GM21723 (cell line): ENCODE results near the gene GON4L.
"Not testable (repeated sequence)": the region's sequence is repeated elsewhere in the genome, so short reads cannot be mapped to it uniquely, and the experiment has no call there.

Experiments
- ATAC-seq: cut with Tn5 transposase; IDR thresholded peaks from one replicate; pipeline ENCODE4 v1.9.1; 2021; ENCODE audit warnings: mild to moderate bottlenecking, moderate library complexity; ENCODE audit not compliant: unreplicated experiment

Gene GON4L

GRCh38 chr1:155759017-155759416, 98.0 kb downstream of the GON4L start:
- not testable (repeated sequence) for ATAC-seq

- ATAC-seq = not testable (repeated sequence)
These were observed 108.9 kb downstream of the GON4L start for GRCh38 chr1:155748141-155748540.

GRCh38 chr1:155747586-155747985, 109.4 kb downstream of the GON4L start:
- ATAC-seq = not testable (repeated sequence)

DNA sequence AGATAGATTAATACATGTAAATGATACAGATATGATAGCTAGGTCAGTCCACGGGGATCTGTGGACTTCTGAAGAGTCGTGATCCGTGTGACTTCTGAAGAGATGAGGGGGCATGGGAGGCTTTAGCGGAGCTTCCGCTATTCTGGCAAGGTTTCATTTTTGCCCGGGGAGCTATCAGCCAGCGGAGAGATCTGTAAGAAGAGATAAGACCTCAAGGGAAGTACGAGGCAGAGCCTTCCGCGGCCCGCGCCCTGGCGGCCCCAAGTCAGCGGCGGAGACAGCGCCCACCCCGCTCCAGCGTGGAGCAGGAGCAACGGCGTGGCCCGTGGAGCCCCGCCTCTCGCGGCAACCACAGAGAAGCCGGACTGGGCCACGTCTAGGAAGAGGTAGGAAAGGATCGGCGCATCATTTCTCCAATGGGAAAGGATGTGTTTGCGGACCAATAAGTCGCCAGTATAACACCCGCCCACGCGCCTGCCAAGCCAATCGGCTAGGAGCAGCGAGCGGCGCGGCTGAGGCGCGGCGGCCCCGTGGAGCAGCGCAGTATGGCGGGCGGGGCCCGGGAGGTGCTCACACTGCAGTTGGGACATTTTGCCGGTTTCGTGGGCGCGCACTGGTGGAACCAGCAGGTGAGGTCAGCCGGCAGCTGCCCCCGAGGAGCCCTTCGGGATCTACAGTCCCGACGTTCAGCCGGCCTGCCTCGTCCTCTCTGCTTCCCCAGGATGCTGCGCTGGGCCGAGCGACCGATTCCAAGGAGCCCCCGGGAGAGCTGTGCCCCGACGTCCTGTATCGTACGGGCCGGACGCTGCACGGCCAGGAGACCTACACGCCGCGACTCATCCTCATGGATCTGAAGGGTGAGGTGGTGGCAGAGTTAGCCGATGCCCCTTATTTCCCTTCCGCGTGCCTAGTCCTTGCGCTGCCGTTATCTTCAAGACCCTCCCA, 111.5 kb downstream of the GON4L start:
- peak; percentile 93 for ATAC-seq

- ATAC-seq = no peak
These were observed 112.2 kb downstream of the GON4L start for GRCh38 chr1:155744711-155745283.

DNA sequence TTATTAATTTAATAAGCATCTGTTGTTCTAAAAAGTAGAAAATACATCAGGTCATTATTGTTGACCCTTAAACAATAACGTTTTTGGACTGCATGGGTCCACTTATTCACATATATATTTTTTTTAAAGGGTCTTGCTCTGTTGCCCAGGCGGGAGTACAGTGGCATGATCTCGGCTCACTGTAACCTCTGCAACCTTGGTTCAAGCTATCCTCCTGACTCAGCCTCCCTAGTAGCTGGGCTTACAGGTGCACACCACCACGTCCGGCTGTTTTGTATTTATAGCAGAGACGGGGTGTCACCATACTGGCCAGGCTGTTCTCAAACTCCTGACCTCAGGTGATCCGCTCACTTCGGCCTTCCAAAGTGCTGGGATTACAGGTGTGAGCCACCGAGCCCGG, 115.1 kb downstream of the GON4L start:
- no peak for ATAC-seq

- no peak for ATAC-seq
These were observed 116.0 kb downstream of the GON4L start for GRCh38 chr1:155740995-155741394.

DNA sequence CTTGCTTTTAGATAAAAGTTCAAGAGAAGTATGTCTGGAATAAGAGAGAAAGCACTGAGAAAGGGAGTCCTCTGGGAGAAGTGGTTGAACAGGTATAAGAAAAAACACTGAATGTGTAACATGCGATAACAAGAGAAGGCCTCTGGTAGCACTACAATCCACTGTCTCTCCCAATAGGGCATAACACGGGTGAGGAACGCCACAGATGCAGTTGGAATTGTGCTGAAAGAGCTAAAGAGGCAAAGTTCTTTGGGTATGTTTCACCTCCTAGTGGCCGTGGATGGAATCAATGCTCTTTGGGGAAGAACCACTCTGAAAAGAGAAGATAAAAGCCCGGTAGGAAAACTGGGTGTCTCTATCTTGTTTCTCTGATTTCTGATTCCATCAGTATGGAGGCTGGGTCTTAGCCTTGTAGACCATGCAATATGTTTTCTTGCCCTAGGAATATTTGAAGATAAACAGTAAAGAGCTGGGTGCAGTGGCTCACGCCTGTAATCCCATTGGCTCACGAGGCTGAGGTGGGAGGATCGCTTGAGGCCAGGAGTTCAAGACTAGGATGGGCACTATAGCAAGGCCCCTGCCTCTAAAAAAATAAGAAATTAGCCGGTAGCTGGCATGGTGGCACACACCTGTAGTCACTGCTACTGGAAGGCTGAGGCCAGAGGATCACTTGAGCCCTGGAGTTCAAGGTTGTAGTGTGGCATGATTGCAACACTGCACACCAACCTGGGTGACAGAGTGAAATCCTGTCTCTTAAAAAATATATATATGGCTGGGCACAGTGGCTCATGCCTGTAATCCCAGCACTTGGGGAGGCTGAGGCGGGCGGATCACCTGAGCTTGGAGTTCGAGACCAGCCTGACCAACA, 127.7 kb downstream of the GON4L start:
- no peak for ATAC-seq

- ATAC-seq = no peak
These were observed 131.9 kb downstream of the GON4L start for GRCh38 chr1:155725142-155725541.

DNA sequence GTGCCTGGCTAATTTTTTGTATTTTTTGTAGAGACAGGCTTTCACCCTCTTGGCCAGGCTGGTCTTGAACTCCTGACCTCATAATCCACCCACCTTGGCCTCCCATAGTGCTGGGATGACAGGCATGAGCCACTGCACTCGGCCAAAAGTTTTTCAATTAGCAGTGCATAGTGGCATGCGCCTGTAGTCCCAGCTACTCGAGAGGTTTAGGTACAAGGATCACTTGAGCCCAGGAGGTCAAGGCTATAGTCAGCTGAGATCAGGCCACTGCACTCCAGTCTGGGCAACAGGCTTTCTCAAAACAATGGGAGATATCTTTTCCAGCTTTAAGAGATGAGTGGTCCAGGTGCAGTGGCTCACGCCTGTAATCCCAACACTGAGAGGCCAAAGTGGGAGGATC, 137.3 kb downstream of the GON4L start:
- ATAC-seq = no peak

DNA sequence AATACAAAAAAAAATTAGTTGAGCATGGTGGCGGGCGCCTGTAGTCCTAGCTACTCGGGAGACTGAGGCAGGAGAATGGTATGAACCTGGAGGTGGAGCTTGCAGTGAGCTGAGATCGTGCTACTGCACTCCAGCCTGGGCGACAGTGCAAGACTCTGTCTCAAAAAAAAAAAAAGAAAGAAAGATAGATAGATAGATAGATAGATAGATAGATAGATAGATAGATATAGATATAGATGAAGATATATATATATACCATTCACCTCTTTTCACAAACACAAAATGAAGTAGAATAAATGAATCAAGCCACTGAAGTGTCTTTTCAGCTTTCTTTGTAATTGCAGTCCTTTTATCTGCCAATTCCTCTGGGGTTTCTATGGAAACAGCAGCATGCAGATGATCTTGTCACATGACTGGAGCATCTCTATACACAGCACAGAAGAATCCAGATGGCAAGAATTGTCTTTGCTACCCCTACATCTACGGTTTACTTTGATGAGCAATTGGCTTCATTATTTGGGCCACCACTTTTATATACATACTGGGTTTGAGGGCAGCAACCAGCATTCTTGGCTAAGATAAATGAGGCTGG, 138.4 kb downstream of the GON4L start:
- not testable (repeated sequence) for ATAC-seq

DNA sequence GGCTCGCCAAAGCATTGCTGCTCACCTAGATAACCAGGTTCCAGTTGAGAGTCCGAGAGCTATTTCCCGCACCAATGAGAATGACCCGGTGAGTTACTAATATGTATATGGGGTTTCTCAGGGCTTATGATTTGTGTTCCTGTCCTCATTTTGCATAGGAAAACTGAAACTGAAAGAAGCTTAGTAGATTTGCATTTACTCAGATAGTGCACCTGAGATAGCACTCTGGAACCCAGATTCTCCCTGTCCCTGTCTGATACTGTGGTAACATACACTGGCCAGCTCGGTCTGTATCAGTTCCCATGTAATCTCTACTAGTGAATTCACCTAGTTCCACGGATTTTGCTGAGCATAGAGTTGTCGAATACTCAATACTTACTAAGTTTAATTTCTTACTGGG, 140.0 kb downstream of the GON4L start:
- ATAC-seq = no peak

- ATAC-seq = no peak
These were observed 141.2 kb downstream of the GON4L start for GRCh38 chr1:155715777-155716176.

DNA sequence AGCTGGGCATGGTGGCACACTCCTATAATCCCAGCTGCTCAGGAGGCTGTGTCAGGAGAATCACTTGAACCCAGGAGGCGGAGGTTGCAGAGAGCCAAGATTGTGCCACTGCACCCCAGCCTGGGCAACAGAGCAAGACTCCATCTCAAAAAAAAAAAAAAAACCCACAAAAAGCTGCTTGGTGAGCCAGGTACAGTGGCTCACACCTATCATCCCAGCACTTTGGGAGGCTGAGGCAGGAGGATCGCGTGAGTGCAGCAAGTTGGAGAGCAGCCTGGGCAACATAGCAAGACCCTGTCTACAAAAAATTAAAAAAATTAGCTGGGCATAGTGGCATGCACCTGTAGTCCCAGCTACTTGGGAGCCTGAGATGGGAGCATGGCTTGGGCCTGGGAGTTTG, 142.0 kb downstream of the GON4L start:
- not testable (repeated sequence) for ATAC-seq

DNA sequence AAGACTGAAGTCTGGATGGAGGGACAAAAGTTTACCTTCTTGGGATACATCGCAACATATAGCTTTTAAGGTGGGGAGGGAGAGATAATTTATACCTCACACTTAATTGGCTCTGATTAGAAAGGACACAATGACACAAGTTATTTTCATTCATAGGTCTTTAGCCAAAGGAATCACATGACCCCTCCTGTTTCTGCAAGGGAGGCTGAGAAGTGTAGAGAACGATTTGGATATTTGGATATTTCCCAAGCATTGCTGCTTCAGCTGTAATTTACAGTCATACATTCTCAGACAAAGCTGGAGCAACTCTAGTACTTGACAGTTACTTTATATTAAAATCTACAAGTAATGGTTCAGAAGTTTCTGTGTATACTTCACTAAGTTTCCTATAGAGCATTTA, 143.9 kb downstream of the GON4L start:
- ATAC-seq = no peak

DNA sequence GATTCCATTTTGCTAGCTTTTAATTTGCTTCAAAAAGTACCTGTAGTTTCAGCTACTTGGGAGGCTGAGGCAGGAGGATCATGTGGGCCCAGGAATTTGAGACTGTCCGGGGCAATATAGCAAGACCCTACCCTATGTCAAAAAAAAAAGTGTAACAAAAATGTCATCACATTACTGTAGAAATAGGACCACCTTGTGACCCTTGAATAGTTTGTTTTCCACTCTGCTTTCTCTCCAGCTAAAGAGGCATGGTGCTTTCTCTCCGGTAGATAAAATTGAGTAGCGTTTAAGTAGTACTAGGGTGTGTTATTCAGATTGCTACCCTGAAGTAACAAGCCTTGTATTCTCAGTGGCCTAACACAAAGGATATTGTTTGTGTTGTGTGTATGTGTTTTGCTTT, 144.4 kb downstream of the GON4L start:
- ATAC-seq = not testable (repeated sequence)

DNA sequence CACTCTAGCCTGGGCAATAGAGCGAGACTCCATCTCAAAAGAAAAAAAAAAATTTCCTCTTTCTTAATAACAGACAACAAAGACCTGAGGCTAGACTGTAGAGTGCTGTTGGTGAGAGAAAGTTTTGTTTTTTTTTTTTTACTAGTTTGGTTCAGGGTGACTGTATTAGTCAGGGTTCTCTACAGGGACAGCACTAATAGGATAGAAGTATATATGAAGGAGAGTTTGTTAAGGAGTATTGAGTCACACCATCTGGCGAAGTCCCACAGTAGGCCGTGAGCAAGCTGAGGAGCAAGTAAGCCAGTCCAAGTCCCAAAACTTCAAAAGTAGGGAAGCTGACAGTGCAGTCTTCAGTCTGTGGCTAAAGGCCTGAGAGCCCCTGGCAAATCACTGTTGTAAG, 145.6 kb downstream of the GON4L start:
- ATAC-seq = not testable (repeated sequence)

- no peak for ATAC-seq
These were observed 147.6 kb downstream of the GON4L start for GRCh38 chr1:155709391-155709790.

- no peak for ATAC-seq
These were observed 150.9 kb downstream of the GON4L start for GRCh38 chr1:155706139-155706538.

GRCh38 chr1:155704414-155704813, 152.6 kb downstream of the GON4L start:
- ATAC-seq = not testable (repeated sequence)

DNA sequence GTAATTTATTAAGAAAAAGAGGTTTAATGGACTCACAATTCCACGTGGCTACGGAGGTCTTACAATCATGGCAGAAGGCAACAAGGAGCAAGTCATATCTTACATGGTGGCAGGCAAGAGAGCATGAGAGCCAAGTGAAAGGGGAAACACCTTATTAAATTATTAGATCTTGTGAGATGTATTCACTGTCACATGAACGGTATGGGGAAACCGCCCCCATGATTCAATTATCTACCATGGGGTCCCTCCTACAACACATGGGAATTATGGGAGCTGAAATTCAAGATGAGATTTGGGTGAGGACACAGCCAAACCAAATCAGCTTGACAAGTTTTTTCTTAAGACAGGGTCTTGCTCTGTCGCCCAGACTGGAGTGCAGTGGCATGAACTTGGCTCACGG, 153.8 kb downstream of the GON4L start:
- no peak for ATAC-seq
